Prostate gland (tissue), 2 donors: ENCODE results near the gene MOGAT3.

Source experiments
- CTCF ChIP-seq, 4 experiments: fragments of 200-600 bp in 2 of 4; fragments of 450-650 bp in 2 of 4; sonication (generic) in 2 of 4; IDR thresholded peaks; 1 replicate in 3 of 4; 2 replicates in 1 of 4; pipeline ENCODE4 v1.5.1; 2016 to 2019; ENCODE audit warnings: antibody characterized with exemption in 4 of 4, mild to moderate bottlenecking in 2 of 4, moderate library complexity in 2 of 4
- POLR2A ChIP-seq: fragments of 450-650 bp; IDR thresholded peaks from one replicate; pipeline ENCODE4 v1.6.1; 2016; ENCODE audit warnings: antibody characterized with exemption, mild to moderate bottlenecking
- POLR2AphosphoS5 ChIP-seq: sonication (generic); formaldehyde crosslinking; IDR thresholded peaks from one replicate; pipeline ENCODE4 v1.6.1; 2017; ENCODE audit warnings: antibody characterized with exemption

GRCh38 chr7:101155303-101155702, 45.5 kb downstream of the MOGAT3 start:
- TF ChIP-seq CTCF (IDR thresholded peaks at IDR 0.05) (no peak), POLR2AphosphoS5 (no peak), POLR2A (no peak)
